ENCODE data around the gene VPS16.
"Not testable (repeated sequence)": the region's sequence is repeated elsewhere in the genome, so short reads cannot be mapped to it uniquely, and the experiment has no call there.

The VPS16 gene

GRCh38 chr20:2890742-2891141 lies 50.2 kb downstream of the VPS16 start:
- TF ChIP-seq CTCF (IDR thresholded peaks at IDR 0.05; ENCODE audit: low read depth, low read length) = no peak

DNA sequence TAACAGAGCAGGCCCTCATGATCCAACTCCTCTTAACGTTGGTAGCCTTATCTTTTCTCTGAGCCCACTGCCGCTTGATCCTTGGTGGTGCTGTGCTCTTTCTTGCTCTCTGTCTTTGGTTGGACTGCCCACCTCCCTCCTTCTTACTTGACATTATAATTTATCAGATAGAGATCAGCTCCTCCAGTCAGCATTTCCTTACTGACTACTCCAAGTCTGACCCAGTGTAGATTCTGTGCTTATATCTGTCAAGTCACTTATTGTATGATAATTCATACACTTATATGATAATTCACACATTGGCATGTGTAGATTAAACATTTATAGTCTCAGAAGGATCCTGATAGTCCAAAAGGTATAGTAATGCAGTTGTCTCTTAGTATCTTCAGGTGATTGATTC lies 50.8 kb downstream of the VPS16 start:
- TF ChIP-seq CTCF (IDR thresholded peaks at IDR 0.05; ENCODE audit: low read depth, low read length) = no peak
- no peak overlapping the region for H3K4me3 ChIP-seq (ENCODE audit: low read depth, low read length)

More at GRCh38 chr20:2890742-2891141, 50.2 kb downstream of the VPS16 start:
- no peak overlapping the region for H3K4me3 ChIP-seq (ENCODE audit: low read depth, low read length)

DNA sequence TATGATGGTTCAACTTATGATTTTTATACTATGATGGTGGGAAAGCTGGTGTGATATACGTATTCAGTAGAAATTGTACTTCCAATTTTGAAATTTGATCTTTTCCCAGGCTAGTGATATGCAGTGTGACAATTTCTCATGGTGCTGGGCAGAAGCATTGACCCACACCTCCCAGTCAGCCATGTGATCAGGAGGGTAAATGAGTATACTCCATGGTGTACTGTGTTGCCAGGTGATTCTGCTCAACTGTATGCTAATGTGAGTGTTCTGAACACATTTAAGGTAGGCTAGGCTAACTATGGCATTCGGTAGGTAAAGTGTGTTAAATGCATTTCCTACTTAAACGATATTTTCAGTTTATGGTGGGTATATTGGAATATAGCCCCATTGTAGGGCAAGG lies 51.8 kb downstream of the VPS16 start:
- no peak overlapping the region for H3K4me3 ChIP-seq (ENCODE audit: low read depth, low read length)
- no peak for TF ChIP-seq CTCF (IDR thresholded peaks at IDR 0.05; ENCODE audit: low read depth, low read length)

- TF ChIP-seq CTCF (IDR thresholded peaks at IDR 0.05; ENCODE audit: low read depth, low read length) = no peak
- H3K4me3 ChIP-seq (ENCODE audit: low read depth, low read length) = no peak overlapping the region
These were observed 53.7 kb downstream of the VPS16 start for GRCh38 chr20:2894221-2894620.

GRCh38 chr20:2895154-2895553 lies 54.6 kb downstream of the VPS16 start:
- not testable (repeated sequence) for H3K4me3 ChIP-seq (ENCODE audit: low read depth, low read length)

GRCh38 chr20:2899243-2899642 lies 58.7 kb downstream of the VPS16 start:
- TF ChIP-seq CTCF (IDR thresholded peaks at IDR 0.05; ENCODE audit: low read depth, low read length) = no peak
- no peak overlapping the region for H3K4me3 ChIP-seq (ENCODE audit: low read depth, low read length)

DNA sequence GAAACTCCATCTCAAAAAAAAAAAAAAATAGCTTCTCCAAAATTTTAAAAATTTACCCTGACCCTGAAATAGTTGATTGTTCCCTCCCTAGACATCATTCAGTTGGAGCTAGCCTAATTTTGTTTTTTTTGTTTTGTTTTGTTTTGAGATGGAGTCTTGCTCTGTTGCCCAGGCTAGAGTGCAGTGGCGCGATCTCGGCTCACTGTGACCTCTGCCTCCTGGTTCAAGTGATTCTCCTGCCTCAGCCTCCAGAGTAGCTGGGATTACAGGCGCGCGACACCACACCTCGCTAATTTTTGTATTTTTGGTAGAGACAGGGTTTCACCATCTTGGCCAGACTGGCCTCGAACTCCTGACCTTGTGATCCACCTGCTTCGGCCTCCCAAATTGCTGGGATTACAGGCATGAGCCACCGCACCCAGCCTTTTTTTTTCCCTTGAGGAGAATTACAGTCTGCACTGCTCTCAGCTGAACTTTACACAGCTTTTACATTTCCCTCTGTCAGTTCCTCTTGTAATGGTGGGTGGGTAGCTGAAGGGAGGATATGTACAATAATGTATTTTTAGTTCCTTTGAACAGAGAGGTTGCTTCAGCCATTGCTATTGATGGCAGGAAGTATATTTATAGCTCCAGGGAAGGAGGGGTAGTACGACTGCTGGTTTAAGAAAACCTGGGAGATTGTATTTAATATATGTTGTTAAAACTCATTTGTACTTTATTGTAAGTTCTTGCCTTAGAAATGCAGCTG lies 60.5 kb downstream of the VPS16 start:
- no peak overlapping the region for H3K4me3 ChIP-seq (ENCODE audit: low read depth, low read length)
- TF ChIP-seq CTCF (IDR thresholded peaks at IDR 0.05; ENCODE audit: low read depth, low read length) = no peak

GRCh38 chr20:2902291-2902690 lies 61.7 kb downstream of the VPS16 start:
- no peak for TF ChIP-seq CTCF (IDR thresholded peaks at IDR 0.05; ENCODE audit: low read depth, low read length)

More at GRCh38 chr20:2902291-2902690, 61.7 kb downstream of the VPS16 start:
- no peak overlapping the region for H3K4me3 ChIP-seq (ENCODE audit: low read depth, low read length)

Data from WI38 (cell line).